Stimulated activated CD4-positive, alpha-beta T cell treated with anti-CD3 and anti-CD28 coated beads, Interleukin-4, amount 100 ng/mL, for 48 hours (primary cell): Measurements from ENCODE around the gene RBMS3.
"Not testable (repeated sequence)": the region's sequence is repeated elsewhere in the genome, so short reads cannot be mapped to it uniquely, and the experiment has no call there.

Experiments used
- DNase-seq, 2 donors: peaks; one replicate each; pipeline ENCODE4 v3.0.0-alpha.2; 2020; ENCODE audit warnings: low read depth in 2 of 2

Gene RBMS3

DNA sequence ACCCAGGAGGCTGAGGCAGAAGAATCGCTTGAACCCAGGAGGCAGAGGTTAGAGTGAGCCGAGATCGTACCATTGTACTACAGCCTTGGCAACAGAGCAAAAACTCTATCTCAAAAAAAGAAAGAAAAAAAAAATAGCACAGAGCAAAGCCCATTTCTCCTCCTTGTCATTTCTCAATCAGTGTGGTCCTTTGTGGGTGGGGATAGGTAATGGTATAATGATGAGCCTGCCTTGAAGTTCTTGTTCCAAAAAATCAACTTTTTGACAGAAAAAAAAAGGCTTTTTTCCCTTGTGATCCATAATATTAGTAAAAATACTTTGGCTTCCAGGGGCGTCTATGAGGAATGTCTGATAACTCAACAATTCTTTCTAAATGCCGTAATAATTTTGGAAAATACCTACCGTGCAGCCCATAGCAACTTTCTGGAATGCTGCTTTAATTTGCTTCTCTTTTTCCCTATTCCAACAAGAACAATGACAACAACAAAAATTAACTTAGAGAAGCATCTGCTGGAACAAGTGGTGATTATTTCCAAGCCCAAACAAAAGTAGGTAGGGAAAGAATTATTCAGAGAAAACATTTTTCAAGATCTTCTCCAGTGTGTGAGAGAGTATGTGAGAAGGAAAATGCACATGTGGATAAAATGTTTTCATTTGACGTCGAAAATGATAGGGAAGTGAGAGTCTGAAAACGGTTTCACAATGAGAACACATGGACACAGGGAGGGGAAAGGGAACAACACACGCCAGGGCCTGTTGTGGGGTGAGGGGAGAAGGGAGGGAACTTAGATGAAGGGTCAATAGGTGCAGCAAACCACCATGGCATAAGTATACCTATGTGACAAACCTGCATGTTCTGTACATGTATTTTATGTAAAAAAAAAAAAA lies 337.8 kb downstream of the RBMS3 start:
- DNase-seq: no peak

GRCh38 chr3:29619676-29620075 lies 338.8 kb downstream of the RBMS3 start:
- no peak for DNase-seq

GRCh38 chr3:29627136-29628117 lies 346.6 kb downstream of the RBMS3 start:
- DNase-seq: no peak

DNA sequence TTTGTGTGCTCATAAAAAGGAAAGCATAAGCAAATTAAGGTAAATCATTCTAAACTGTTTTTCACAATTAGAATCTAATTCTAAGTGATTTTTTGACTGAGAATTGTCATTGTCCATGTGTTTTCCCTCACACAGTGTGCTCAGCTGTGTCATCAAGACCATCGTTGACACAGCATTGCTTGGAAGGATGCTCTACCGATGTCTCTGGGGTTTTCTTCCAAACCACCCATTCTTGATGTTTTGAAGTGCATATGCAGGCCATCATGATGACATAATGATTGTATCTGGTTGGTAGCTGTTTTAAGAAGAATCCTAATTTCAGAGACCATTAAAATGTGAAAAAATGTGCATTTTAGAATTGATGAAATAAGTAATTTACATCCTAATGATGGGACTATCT lies 347.9 kb downstream of the RBMS3 start:
- DNase-seq: no peak

DNA sequence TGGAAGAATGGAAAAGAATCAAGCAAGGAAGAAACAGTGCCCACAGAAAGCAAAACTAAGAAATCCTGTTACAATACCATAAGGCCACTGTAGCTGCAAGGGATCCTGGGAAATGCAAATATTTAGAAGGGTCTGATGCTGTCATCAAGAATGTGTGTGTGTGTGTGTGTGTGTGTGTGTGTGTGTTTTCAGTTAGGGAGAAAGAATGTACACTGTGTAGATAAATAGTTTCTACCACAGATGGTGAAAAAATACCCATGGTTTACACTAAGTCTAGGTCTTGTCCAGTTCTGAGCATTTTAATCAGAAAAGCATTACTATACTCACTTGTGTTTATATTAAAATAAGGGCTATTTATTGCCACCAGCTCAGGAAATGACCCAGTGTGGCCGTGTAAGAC lies 355.0 kb downstream of the RBMS3 start:
- DNase-seq: no peak

GRCh38 chr3:29637068-29637467 lies 356.2 kb downstream of the RBMS3 start:
- no peak for DNase-seq

- DNase-seq: no peak
Observed at GRCh38 chr3:29639578-29640290, 358.9 kb downstream of the RBMS3 start.

- no peak for DNase-seq
Observed at GRCh38 chr3:29642393-29643033, 361.6 kb downstream of the RBMS3 start.

GRCh38 chr3:29643034-29643425 lies 362.2 kb downstream of the RBMS3 start:
- no peak for DNase-seq

DNA sequence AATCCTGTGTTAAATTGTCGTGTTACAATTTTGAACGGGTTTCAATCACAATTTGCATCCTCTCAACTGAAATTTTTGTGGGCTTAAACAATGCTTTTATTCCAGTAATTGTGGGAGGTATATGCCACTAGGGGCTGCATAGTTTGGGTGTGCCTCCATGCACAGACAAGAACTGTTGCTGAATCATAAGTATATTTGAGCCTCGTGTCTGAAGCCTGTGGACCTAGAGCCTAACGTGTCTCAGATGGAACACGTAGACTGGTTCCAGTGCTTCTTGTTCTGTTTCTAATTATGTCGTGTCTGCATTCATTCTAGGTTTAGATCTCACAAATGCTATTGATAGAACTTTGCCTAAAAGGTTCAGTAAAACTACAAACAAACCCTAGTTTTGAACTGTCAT lies 363.4 kb downstream of the RBMS3 start:
- DNase-seq: no peak

- DNase-seq: no peak
Observed at GRCh38 chr3:29644956-29645636, 364.2 kb downstream of the RBMS3 start.

DNA sequence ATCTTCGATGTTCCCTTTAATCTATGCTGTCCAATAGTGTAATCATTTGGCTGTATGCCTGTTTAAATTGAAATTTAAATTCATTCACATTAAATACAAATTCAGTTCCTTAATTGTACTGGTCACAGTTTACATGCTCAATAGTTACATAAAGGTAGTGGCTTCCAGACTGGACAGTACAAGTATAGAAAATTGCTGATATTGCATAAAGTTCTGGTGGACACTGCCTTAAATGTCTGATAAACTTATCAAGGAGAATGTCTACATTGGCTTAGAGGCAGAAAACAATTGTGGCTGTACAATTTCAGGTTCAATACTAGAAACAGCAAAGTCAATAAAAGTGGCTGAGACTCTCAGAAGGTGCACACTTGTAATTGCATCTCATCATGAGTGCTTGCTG lies 365.2 kb downstream of the RBMS3 start:
- DNase-seq: no peak

GRCh38 chr3:29649815-29650547 lies 369.1 kb downstream of the RBMS3 start:
- DNase-seq: no peak

- no peak for DNase-seq
Observed at GRCh38 chr3:29653680-29654079, 372.8 kb downstream of the RBMS3 start.

GRCh38 chr3:29655015-29655747 lies 374.3 kb downstream of the RBMS3 start:
- no peak for DNase-seq

DNA sequence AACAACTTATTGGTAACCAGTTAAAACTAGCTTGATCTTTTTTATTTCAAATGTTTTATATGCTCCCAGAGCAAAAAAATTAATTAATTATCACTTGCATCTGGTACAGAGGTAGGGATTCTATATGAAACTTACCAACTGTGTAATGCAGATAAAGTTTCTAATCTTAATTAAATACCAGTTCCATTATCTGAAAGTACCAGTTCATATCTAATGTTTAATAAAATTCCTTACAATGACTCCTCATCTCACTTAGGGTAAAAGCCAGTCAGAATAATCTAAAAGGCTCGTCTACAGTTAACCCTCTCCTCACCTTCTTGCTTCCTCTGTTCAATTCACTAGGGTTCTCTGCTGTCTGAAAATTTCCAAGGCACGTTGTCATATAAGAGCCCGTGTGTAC lies 384.8 kb downstream of the RBMS3 start:
- no peak for DNase-seq

GRCh38 chr3:29668233-29668632 lies 387.4 kb downstream of the RBMS3 start:
- no peak for DNase-seq

DNA sequence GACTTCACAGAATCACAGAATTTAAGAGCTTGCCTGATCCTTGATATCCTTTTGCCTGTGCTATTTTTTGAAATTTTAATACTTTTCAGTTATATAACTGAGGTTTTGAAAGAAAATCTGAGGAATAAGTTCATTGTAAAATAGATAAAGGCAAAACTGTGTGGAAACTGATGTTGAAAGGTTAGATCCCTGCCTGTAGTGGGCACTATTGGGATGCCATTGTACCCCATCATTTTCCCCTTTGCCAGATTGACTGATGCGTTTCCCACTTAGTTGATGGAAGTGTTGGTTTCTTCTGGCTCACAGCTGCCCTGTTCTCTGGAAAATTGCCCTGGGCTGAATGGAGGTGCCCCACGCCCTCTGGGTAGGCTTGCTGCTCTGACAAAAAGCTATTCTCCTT lies 387.9 kb downstream of the RBMS3 start:
- DNase-seq: no peak

- not testable (repeated sequence) for DNase-seq
Observed at GRCh38 chr3:29670476-29670875, 389.6 kb downstream of the RBMS3 start.
